NCI-H128 (cell line): Measurements from ENCODE around the gene FAM193B.
"Not testable (repeated sequence)": the region's sequence is repeated elsewhere in the genome, so short reads cannot be mapped to it uniquely, and the experiment has no call there.

Experiments used
- DNase-seq: peaks from one replicate; lab custom pipeline; 2025; ENCODE audit not compliant: unreplicated experiment; lab: John Stamatoyannopoulos, UW

FAM193B gene

DNA sequence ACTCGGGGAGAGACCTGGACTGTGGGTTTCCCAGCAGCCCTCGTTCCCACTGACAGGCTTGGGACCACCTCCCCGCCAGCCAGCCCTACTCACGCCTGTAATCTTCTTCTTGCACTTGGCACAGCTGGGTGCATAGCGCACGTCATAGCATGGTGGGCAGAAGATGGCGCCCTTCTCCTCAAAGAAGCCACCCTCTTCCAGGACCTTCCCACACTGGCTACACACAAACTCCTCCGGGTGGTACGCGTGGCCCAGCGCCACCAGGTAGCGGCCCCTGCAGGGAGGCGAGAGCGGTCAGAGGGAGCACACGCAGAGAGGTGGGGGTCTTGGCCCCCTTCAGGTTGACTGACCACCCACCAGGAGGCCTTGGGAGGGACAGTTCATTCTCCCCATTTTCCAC is 66.4 kb downstream of the FAM193B start:
- DNase-seq: no peak

GRCh38 chr5:177487144-177487543 is 67.2 kb downstream of the FAM193B start:
- no peak for DNase-seq

GRCh38 chr5:177486256-177486655 is 68.1 kb downstream of the FAM193B start:
- no peak for DNase-seq

DNA sequence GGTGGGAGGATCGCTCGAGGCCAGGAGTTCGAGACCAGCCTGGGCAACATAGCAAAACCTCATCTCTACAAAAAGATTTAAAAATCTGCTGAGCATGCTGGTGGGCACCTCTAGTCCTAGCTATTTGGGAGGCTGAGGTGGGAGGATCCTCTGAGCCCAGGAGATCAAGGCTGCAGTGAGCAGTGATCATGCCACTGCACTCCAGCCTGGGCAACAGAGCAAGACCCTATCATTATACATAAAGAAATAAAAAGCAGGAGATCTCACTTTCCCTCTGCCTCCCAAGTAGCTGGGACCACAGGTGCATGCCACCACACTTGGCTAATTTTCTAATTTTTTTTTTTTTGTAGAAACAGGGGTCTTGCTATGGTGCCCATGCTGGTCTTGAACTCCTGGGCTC is 68.6 kb downstream of the FAM193B start:
- not testable (repeated sequence) for DNase-seq

DNA sequence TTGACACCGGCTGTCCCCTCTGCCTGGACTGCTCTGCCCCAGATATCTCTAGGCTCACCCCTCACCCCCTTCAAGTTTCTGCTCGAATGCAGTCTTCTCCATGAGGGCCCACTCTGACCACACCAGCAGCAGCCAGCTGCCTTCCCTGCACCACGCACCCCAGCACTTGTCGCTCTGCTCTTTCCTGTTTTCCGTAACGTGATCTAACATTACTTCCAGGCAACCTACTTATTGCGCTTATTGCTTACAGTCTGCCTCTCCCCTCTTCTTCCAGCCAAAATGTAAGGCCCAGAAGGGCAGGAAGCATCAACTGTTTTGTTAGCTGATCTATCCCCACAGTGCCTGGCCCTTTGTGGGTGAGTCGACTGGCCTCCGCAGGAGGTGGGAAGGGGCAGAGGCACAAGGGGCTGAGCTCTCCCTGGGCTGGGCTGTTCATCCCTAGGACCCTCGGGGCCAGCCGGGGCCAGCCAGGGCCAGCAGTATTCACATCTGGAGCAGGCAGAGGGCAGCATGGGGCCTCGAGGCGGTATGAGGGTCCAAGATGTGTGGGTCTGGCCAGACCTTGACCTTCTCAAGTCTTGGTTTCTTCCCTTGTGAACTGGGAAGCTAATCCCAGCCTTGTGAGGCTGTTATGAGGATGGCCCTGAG is 69.3 kb downstream of the FAM193B start:
- DNase-seq: no peak

DNA sequence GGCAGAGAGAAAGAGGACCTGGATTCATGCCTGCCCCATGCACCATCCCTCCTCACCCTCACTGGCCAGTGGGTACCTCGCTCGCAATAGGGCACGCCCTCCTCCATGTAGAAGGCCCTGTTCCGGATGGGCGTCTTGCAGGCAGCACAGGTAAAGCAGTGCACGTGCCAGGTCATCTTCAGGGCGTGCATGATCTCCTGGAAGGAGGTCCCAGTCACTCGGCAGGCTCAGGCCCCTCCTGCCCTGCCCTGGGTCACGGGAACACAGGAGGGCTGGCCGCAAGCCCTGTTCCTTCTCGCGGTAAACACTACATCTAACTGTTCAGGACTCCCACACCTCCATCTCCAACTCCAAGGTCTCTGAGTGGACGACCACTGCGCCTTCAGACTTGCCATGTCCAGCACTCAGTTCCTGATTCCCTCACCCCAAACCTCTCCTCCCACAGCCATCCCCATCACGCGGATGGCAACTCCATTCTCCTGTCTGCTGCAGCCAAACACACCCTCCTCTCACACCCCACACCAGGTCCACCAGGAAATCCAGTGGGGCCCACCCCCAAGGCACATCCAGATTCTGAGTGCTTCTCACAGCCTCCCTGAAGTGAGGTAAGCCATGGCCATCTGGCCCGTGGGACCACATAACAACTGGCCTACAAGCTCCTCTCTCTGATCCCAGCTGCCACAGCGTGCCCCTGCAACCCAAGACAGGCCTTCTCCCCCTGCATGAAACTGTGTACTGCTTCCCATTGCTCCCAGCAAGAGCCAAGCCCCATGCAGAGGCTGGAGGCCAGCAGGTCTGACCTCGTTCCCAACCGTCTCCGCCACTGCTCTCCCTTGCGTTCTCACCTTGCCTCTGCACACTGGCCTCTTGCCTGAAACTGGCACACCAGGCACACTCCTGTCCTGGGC is 70.1 kb downstream of the FAM193B start:
- DNase-seq: no peak

- DNase-seq: no peak
Observed at GRCh38 chr5:177483042-177483441, 71.3 kb downstream of the FAM193B start.

DNA sequence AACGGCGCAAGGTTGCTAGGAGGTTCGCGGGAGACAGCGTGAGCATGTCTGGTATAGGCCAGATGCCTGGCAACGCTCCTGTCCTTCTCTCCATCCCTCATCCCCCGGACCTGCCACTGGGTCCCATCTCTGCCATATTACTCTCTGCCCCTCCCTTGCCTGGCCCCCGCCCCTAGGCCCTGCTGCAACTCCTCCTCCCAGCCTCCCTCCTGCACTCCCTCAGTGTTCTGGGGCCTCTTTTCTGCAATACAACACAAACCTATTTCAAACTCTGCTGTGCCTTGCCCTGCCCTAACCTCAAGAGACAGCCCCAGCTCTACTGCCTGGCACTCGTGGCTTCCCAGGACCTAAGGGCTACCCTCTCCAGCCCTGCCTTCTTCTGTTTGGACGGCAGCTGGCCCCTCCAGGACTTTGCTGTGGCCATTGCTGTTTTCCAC is 72.0 kb downstream of the FAM193B start:
- DNase-seq: no peak

DNA sequence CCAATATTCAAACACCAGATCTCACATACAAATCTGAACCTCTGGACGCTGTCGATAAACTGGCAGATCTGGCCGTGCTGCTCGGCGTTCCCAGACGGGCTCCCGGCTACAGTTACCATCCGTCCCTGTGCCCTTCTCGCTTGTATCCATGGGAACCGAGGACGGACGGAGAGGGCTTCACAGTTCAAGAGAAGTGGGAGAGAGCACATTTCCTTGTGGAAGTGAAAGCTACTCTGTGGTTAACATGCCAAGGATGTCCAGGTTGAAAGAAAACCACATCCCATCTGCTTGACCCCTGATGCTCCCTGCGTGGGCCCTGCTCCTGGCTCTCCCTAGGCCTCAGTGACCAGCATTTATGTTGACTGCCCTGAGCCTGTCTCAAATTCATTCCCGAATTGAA is 74.6 kb downstream of the FAM193B start:
- no peak for DNase-seq

DNA sequence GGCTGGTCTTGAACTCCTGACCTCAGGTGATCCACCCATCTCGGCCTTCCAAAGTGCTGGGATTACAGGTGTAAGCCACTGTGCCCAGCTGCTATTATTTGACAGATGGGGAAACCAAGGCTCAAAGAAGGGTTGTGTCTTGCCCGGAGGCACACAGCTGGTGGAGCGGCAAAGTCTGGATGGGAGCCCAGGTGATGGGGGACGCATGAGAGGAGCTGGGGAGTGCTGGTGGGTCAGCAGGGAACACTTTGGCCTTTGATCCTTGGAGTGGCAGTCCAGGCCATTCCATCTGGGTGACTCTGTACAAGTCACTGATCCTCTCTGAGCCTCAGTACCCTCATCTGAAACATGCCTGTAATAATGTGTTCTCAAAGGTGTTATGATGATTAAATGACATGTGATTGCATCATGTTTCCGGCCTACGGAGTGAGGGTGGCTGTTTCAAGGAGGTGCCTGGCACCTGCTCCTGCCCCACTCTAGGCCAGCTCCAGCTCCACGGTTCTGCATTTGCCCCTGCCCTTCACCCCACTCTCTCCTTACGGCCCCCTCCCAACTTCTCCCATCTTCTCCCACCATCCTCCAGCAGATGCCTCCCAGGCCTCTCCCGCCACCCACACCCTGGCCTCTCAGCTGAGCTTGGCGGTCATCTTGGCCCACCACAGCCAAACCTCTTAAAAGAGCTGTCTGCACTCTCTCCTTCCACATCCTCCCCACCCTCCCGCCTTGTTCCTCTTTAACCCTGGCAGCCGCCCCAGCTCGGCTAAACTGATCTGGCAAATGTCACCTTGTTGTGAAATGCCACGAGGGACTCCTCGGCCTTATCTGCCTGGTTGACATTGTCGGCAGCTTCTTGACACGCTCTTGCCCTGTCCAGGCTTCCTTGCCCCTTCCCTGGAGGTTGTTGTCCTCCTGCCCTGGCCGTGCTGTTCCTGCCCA is 75.4 kb downstream of the FAM193B start:
- DNase-seq: no peak

GRCh38 chr5:177477701-177478477 is 76.5 kb downstream of the FAM193B start:
- DNase-seq: no peak

DNA sequence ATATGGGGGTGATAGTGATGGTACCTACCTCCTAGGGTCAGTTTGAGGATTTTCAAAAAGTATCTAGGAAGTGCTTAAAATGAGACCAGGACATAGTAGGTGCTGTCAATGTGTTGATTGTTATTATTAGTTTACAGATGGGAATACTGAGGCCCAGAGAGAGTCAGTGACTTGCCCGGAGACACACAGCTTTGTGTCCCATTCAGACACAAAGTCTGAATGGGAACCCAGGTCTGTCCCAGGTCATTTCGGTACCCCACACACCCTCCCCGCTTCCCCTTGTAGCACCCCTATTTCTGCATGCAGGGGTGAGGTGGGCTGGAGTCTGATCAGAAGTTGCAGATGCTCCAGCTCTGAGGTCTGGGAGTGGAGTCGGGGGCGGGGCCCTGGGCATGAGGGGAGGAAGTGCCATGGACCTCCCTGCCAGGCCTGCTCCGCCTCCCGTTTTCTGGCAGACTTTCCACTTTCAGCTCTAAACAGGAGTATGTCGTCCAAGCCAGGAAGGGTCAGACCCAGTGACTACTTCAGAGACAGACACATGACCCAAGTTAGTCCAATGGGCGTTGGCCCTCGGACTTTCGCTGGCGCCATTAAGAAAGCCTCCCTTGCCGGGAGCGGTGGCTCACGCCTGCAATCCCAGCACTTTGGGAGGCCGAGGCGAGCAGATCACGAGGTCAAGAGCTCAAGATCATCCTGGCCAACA is 77.7 kb downstream of the FAM193B start:
- no peak for DNase-seq

- DNase-seq: no peak
Observed at GRCh38 chr5:177475563-177476427, 78.6 kb downstream of the FAM193B start.

- DNase-seq: no peak
Observed at GRCh38 chr5:177474846-177475562, 79.4 kb downstream of the FAM193B start.

- no peak for DNase-seq
Observed at GRCh38 chr5:177474002-177474476, 80.3 kb downstream of the FAM193B start.

GRCh38 chr5:177473443-177474001 is 80.8 kb downstream of the FAM193B start, which contains the start of gene DBN1:
DBN1 (minus strand) TSS chr5:177473634; CDS start chr5:177473521, 113 bp downstream.
- DNase-seq: no peak
